T-helper 9 cell (primary cell): ENCODE results near the gene LY6G5C.

ENCODE experiments used
- DNase-seq: peaks from one replicate; pipeline ENCODE4 v3.0.0-alpha.2; 2020

Gene LY6G5C

DNA sequence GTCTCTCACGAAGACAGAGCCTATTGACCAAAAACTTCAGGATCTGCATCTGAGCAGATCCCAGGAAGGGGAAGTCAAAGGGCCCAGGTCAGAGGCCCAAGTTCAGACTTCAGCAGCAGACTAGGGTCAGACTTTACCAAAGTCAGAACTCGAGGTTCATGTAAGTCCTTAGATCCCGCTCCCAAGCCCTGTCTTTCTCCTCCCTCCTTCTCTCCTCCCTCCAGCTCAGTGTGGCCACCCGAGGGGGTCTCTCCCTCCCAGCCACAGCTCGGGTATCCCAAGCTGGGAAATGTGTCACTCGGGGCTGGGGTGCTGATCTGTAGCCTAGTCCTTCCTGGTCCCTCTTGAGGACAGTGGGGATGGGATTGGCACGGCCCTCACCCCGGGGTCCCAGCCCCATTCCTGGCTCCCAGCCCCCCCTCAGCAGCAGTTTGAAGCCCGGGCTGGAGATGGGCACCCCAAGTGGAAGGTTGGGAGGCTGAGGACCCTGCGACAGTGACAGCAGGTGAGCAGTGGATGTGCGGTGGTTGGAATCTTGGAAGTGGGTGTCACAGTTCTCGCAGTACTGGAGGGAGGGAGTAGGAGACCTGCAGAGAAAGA, 18.6 kb downstream of the LY6G5C start:
- no peak for DNase-seq

DNA sequence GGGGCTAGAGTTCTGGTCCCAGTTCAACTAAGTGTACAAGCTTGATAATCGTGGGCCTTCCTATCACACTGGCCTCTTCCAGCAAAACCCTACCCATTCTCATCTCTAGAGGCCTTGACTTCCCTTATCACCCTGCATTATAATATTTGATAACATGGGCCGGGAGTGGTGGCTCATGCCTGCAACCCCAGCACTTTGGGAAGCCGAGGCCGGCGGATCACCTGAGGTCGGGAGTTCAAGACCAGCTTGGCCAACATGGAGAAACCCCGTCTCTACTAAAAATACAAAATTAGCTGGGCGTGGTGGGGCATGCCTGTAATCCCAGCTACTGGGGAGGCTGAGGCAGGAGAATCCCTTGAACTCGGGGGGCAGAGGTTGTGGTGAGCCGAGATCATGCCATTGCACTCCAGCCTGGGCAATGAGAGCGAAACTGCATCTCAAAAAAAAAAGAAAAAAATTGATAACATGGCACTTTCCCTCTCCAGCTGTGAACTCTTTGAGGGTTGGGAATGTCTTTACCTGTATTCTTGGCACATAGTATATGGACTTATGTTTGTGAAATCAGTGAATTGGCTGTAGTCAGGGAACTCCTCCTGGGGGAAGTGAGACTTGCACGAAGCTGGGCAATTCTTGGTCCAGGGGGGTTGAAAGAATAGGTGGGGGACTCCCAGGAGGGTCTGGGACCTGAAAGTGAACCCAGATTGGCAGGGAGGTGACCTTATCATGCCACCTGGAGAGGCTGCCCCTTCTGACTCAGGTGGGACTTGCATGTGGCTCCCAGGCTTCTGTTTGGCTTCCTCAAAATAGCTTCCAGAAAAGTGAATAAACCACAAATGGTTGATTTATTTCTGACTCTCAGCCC, 19.4 kb downstream of the LY6G5C start:
- DNase-seq = no peak

- DNase-seq = peak; percentile 67
These were observed 20.2 kb downstream of the LY6G5C start, which contains the start of gene C6orf47 for GRCh38 chr6:31660381-31661261. TSS of gene C6orf47 (minus strand) at chr6:31660778. CDS start at chr6:31659947, 831 bp downstream.

DNA sequence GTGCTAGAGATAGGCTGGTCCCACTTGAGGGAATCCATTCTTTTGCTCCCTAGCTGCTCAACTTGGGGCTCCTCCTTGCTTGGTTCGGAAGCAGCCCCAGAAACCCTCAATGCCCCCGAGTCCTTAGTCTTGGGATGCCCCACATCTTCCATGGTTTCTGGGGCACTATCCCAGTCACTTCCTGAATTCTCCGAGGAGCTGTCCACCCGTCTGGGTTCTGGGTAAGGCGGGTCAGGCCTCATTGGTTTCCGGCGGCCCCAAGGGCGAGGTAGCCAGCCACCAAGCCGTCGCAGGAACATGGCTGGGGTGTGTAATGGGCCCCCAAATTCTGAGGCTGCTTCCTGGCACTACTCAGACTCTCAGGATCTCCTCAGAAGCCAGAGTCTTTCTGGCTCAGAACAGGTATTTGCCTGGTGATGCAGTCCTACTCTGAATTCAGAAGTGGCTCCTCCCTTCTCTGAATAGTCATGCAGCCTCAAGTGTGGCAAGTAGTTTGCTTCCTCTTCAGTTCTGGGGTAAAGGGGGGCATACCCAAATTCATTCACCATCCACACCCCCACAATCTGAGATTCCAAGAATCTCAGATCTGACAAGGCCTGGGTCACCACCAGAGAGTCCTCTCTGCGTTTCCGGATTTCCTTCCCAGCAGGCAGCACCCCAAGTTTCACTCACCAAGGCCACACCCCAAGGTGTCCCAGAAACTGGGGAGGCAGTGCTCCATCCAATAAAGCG, 21.1 kb downstream of the LY6G5C start:
- no peak for DNase-seq

GRCh38 chr6:31658983-31659648, 21.8 kb downstream of the LY6G5C start:
- no peak for DNase-seq

DNA sequence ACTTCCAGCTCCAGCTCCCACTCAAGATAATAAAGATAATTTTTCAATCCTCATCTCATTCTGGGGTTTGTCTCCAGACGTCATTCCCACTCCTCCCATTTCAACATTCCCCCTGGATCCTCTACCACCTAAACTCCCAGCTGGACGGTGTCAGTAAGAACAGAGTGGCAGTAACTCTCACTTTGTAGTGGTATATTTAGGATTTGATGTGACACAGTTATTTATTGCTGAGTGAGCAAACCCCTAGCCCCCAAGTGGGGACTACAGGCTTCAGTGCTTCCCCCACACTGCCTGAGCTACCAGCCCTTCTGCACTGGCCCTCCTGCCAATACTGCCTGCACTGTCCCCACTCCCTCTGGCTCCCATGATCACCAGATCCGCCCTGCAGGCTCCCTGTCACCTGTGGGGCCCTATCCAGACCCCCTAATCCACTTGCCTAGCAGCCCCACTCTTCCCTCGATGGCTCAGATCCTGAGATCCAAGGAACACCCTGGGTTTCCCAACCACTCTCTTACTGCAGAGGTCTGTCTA, 22.6 kb downstream of the LY6G5C start:
- no peak for DNase-seq

DNA sequence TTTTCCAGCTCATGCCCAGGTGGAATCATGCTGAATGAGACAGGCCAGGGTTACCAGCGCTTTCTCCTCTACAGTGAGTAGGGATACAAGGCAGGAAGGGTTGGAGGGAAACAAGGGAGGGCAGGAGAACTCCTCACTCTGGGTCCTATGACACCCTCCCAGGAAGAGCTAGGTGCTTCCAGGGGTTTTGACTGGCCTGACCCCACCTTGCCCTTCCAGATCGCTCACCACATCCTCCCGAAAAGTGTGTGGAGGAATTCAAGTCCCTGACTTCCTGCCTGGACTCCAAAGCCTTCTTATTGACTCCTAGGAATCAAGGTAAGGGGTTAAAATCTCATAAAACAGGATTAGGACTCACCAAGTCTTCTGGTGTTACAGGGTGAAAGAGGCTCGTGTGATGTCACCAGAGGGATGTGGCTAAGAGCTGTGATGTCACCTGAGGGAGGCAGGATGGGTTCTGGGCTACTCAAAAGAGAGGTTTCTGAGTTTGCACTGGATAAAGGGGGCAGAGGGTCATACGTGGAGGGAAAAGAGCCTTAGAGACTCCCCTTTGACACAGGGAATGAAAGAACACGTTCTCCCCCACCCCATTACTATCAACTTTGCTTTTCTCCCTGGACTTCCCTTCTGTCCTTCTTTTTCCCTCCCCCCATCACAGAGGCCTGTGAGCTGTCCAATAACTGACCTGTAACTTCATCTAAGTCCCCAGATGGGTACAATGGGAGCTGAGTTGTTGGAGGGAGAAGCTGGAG, 23.3 kb downstream of the LY6G5C start:
- DNase-seq = no peak

DNA sequence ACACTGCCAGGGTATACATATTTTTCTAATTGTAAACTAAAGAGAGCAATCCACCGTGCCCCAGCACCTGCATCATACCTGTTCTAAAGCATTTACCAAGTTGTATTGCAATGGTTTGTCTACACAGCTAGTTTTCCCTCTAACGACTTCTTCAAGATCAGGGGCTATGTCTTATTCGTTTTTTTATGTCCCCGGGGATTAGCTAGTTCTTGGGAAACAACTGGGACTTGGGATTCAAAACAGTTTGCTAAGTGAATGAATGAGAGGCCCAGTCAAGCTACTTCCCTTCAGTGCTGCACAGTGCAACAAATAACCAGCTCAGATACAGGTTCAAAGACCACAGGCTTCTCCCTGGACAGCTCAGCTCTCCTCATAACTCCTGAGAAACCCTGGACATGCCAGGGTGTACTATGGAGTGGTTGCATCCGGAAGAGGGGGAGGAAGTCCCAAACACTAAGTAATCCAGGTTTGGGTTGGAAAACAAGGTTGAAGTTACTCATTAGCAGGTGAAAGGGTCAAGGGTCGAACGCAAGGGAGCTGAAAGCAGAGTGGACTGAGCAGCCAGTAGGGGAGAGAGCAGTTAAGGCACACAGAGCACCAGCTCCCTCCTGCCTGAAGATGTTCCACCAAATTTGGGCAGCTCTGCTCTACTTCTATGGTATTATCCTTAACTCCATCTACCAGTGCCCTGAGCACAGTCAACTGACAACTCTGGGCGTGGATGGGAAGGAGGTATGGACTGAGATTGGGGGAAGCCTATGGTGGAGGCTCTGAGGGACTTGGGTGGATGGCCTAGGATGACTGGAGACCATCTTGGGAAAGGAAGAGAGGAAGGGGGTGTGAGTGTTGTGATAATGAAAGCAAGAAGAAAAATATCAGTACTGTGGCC, 25.3 kb downstream of the LY6G5C start, which contains the start of gene APOM:
TSS of gene APOM (plus strand) at position 546 of the 889 bp plus-strand sequence. CDS start at position 619, 73 bp downstream.
- no peak for DNase-seq

DNA sequence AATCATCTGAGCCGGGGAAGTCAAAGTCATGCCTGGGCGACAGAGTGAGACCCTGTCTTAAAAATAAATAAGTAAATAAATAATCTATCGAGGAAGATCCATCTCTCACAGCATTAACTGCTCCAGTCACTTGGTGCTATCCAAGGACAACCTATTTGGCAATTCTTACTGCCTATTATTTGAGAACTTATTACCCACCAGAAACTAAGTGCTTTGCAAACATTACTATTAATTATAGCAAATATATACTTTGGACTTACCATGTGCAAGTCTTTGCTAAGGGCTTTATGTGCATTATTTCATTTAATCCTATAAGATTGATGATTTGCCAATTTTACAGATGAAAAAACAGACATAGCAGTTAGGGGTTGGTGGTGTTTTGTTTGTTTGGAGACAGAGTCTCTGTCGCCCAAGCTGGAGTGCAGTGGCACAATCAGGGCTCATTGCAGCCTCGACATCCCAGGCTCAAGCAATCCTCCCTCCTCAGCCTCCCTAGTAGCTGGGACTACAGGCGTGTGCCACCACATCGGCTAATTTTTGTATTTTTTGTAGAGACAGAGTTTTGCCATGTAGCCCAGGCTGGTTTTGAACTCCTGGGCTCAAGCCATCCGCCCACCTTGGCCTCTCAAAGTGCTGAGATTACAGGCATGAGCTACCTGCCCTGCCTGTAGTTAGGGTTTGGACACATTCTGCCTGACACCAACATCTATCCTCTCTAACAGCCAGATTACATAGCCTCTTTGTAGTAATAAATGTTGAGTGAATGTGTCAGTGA, 26.1 kb downstream of the LY6G5C start:
- DNase-seq = no peak

DNA sequence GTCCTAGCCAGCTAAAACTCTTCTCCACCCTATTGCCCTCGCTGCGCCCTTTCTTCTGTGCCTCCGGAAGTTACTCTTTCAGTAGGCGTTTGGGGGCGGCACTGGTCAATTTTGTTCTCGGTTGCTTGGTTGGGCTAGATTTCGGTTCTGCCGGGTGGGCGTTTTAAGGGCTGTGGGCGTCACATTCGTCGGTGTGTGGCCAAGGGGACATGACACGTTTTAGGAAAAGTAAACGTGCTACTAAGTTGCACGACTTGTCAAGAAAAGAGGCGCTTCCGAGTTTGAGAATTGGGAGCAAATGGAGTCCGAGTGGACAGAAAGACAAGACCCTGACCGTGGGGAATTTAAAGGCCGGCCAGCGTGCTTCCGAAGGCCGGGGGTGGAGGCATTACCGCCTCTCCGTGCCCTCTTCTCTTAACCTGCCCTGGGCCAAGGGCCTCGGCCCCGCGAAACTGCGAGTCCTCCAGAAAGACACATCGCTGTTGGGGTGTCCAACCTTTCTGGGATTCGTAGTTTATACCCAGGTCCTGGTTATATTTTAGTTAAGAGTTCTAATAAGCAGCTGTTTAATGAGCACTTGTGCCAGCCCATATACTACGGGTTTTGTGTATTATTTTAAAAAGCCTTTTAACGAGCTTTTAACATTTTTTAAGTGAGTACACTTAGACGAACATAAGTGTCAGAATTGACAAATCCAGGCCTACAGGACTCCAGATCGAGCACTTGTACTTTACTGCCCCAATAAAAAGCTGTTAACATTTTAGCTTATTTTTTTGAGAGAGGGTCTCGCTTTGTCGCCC, 27.7 kb downstream of the LY6G5C start:
- no peak for DNase-seq

DNA sequence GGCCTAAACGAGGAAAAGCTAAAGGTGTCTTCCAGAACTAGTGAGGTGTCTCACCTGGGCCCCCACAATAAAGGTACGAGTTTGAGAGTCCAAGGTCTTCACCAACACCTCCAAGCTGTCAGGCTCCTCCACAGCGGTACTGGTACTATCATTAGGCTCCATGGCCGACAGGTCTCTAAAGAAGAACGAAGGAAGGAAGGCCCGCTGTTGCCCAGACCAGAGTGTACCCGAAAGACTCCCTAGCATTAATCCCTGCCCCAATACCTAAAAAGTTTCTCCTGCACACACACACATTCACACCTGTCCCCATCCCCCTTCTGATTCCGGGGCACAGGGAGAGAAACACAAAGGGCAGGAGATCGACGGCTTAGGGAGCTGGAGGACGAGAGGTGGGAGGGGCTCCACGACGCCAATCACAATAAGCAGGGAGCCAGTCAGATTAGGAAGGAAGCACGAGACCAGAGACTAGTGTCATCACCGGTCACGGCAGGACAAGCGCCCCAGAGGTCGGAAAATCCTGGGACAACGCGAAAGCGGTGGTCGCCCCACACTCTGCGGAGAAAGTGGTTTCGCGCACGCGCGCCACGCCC, 29.2 kb downstream of the LY6G5C start:
- no peak for DNase-seq

- DNase-seq = no peak
These were observed 35.5 kb downstream of the LY6G5C start for GRCh38 chr6:31645325-31645724.

DNA sequence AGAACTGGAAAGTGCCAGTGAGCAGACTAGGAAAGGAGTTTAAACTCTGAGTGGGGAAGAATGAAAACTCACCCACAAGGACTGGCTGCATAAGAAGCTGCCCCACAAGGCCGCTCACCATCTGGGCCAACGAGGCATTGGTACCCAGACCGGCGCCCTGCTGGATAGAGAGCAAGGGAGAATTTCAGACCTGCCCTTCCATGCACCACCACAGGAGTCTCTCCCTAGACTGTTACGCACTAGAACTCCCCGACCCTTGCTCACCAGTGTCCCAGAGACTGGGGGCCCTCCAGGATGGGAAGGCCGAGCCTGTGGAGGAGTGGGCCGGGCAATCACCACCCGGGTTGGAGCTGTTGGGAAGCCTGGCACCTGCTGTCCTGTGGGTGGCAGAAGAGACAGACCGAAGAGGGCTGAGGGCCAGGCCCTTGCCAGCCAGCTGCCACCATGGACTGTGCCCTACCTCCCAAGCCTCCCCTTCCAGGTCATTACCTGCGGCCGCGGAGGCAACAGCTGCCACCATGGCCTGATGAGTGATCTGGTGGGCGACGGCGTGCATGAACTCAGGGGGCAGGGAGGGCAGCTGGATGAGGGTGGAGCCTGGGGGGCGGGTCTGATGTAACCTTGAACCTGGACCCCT, 36.9 kb downstream of the LY6G5C start:
- no peak for DNase-seq

DNA sequence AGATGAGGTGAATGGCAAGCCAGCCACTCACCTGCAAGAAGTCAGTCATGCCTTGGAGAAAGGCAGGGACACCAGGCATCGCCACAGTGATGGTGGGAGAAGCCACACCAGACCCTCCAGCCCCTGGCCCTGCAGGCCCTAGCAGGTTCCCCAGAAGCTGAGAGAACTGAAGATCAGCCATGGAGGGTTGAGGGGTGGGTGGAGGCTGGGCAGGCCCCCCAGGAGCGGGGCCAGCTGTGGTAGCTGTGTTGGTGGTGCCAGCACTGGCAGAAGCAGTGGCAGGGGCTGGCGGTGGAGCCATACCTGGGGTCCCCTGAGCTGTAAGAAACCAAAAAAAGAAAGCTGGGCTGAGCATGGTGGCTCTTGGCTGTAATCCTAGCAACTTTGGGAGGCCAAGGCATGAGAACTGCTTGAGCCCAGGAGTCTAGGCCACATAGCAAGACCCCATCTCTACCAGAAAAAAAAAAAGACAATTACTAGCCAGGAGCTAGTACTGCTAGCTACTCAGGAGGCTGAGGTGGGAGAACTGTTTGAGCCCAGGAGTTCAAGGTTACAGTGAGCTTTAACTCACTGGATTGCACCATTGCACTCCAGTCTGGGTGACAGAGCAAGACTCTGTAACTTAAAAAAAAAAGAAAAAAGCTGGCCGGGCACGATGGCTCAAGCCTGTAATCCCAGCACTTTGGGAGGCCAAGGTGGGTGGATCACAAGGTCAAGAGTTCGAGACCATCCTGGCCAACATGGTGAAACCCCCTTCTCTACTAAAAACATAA, 37.9 kb downstream of the LY6G5C start:
- DNase-seq = no peak

DNA sequence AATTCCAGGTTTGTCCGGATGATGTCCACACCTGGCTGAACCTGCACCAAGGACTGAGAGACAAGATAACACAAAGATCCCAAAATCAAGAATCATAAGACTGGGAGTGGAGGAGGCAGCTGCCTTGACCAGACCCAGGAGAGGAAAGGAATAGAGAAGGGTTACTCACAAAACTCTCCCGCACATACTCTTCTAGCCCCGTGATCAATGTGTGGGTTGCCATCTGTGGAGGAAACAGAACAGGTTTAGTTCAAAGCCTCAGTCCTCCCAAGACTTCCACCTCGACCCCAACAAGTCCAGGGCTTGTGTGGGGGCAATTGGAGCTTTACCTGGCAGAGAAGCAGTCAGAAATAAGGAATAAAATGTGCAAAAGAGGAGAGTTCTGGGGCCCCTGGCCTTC, 39.5 kb downstream of the LY6G5C start:
- no peak for DNase-seq

DNA sequence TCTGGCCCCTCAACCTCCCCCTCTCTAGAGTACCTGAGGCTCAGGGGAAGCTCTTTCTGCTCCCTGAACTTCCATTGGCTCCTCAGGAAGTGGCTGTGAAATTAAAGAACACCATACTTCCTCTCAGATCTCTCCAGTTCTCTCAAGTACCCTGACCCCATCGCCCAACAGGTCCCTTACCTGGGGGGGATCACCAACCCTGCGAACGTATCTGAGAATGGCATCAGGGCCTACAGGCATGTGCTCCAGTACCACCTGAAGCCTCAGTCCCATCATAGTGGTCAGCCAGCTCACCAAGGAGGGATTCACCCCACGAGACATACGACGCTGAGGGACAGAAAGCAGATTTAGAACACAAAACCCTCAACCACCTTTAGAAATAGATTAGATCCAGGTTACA, 40.3 kb downstream of the LY6G5C start:
- DNase-seq = no peak
